GM21576 (cell line): ENCODE results near the gene PODXL.
"Not testable (repeated sequence)": the region's sequence is repeated elsewhere in the genome, so short reads cannot be mapped to it uniquely, and the experiment has no call there.

Source experiments
- ATAC-seq: cut with Tn5 transposase; IDR thresholded peaks from one replicate; pipeline ENCODE4 v1.9.1; 2021; ENCODE audit warnings: mild to moderate bottlenecking, moderate library complexity; ENCODE audit not compliant: unreplicated experiment

Gene PODXL

DNA sequence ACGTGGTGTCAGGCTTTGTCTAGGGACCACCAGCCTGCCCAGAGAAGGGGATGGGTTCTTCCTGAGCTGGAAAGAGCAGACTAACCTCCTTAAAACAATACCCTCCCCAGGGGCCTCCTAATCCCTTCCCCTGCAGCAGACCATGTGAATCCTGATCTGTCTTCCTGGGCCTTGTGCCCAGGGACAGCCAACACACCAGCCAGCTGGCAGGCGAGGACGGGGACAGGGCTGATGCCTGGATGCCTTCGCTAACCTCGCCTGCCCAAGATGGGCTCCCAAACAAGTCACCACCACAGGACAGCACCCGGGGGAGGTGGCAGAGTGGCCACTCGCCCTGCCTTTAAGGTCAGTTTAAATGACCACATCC, 17.6 kb downstream of the PODXL start:
- ATAC-seq: no peak

DNA sequence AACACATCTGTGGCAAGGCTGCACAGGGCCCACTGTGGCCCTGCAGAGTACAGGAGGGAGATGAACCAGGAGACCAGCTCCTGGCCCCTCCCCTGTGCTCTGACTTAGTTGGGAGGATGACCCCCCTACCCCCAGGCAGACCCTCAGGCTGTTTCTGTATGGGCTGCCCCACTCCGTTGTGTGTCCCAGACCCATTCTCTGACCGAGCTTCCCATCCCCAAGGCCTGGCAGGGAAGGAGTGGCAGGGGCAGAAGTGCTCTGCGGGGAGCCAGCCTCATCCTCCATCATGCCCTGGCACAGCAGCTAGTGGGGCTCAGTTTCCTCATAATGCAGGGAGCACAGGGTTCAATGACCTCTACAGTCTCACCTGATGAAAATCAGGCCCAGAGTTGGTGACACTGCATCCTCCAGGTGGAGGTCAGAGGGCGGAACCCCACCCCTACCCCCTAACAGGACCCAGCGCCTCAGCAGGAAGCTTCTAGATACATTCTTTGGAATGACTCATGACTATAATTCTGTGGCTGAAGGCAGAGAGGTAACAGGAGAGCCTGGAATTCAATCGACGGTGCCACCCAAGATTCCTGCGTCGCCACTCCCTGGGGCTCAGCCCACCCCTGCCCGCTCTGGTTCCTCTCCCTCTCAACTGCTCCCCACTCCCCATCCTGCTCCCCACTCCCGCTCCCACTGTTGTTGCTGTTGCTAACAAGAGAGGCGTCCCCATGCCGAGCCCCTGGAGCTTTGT, 18.2 kb downstream of the PODXL start:
- ATAC-seq: no peak

DNA sequence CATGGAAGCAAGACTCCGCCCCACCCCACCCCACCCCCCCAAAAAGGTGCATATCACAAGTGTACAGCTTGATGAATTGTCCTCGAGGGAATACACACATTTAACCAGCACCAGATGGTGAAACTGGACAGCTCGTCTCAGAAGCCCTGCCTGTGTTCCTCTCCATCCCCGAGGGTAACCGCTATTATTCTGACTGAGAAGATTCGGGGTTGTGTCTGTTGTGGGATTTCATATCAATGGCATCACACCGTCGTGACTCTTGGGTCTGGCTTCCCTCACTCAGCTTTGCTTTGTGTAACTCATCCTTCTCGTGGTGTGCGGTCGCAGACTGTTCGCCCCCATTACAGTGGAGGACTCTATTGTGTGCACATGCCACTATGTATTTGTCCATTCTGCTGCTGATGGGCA, 18.9 kb downstream of the PODXL start:
- no peak for ATAC-seq

DNA sequence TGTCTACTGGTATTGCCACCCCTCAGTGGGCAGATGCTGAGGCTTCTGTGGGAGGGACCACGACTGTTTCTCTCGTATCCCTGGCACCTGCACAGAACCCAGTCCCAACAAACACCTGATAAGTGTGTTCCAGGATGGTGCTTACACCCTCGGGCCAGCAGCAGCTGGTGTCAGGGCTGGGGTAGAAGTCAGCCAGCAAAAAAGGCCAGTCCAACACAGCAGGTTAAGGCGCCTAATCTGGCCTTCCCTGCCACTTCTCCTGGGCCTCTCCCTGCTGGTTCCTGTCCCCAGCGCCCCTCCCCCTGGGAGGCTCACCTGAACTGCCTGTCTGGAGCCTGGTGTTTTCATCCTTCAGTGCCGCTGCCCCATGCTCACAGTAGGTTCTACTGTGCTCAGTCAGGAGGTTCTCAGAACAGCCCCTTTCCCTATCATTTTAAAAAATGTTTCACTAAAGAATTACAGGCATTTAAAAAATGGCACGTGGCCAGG, 20.0 kb downstream of the PODXL start:
- no peak for ATAC-seq

DNA sequence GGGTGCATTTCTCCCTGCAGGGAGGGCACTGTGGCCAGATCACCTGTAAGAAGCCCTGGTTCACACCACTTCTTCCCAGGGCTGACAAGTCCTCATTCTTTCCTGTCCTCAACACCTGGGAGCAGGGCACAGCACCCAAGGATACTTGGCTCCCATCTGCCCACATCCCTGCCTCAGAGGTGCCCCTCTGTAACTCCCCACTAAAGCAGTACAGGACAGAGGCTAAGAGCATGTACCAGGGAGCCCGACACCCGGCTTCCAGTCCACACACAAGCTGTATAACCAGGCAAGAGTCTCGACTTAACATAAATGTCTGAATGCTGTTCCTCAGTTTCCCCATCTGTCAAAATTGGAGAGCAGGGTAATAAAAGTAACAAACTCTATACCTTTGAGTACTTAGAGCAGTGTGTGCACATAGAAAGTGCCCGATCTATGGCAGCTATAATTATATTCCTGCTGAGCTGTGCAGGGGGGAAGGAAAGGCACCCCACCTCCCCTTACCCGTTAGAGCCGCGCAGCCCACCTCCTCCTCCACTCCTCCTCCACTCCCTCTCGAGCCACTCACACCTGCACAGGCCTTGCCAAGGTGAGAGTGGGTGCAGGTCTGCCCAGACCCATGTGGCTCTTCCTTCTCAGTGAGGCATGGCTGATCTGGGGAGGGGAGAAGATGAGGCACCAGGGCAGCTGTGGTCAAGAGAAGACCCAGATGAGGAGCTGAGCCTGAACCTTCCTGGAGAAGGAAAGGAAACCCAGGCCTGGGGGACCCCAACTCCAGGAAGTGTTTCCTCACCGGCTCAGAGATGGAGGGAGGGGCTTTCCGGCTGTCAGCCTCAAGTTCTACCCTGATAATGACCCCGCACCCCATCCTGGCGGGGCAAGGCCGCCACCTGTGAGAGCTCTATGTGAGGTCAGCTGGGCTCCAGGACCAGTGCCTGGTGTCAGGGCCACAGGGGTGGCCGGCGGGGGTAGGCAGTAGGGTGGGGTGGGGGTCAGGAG, 22.6 kb downstream of the PODXL start:
- no peak for ATAC-seq

DNA sequence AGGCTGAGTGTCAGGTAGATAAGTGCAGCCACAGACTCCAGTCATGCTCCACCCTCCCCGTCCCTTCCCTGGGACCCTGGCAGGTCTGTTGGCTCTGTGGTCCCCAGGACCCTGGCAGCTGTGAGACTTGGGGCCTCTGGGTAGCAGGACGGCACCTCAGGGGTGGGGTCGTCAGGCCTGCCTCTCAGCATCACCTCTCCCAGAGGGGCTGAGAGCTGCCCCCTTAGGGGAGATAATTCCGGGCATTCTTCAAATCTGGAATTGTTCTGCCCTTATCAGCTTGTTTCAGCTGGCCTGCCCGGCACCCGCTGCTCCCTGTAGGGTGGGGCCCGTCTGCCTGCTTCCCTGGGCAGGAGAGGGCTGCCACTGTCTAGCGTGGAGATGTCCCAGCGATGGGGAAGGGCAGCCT, 23.3 kb downstream of the PODXL start:
- no peak for ATAC-seq

DNA sequence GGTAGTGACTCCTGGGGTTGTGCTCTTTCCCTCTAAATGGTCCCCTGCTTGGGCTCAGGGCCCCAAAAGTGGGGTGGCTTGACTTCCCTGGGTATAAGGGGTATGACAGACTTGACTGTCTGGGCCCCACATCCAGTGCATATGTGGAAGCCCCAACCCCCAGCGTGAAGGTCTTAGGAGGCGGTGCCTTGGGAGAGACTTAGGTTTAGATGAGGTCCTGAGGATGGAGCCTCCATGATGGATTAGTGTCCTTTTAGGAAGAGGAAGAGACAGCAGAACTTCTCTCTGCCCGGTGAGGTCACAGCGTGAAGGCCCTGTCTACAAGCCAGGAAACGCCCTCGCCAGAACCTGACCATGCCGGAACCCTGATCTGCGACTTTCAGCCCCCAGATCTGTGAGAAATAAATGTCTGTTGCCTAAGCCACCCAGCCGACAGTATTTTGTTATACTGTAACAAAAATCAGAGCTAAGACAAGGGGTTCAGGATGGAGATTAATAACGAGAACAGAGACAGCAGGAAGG, 23.8 kb downstream of the PODXL start:
- ATAC-seq: no peak

DNA sequence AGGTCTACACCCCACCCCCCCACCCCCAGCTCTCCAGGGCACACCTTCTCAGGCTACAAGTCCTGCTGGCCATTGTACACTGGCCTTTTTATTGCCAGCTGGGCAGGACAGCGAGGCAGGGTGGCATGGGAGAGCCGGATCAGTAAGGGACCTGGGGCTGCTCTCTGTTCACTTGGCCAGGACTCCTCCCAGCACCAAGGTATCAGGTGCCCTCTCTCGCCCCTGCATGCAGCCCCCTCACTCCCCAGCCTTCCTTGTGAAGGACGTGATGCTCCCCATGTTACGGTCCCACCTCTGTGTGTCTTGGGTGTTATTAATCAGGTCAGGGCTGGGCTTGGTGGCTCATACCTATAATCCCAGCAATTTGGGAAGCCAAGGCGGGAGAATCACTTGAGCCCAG, 26.3 kb downstream of the PODXL start:
- ATAC-seq: no peak

DNA sequence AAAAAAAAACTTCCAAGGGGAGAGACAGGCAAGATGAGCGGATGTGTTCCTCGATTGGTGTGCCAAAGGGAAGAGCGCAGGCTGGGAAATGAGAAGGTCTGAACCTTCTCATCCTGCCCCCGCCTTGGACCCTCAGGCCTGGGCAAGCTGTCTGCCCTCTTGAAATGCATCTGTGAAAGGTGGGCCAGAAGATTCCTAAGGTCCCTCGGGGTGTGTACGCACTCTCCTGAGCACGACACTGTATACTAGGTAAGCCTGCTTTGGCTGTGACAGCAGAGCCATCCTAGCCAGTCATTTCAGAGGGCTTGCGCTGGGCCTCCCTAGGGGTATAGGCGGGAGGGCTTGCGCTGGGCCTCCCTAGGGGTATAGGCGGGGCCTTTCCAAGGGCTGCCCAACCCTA, 26.8 kb downstream of the PODXL start:
- no peak for ATAC-seq

DNA sequence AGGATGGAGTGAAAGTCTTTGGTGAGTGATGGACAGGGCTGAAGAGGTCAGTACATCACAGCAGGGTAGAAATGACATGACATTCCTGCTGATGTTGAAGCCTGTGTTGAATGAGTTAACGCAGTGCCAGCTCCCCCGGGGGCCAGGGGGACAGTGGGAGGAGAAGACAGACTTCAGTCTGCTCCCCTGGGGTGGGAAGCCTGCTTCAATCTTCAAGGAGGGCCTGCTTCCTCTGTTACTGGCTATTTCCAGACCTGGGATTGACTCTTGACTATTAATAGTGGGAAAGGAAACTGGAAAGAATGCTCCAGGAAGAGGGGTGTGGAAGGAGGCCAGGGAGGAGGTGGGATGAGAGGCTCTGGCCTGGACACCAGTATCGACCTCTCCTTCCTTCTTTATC, 27.2 kb downstream of the PODXL start:
- ATAC-seq: no peak

DNA sequence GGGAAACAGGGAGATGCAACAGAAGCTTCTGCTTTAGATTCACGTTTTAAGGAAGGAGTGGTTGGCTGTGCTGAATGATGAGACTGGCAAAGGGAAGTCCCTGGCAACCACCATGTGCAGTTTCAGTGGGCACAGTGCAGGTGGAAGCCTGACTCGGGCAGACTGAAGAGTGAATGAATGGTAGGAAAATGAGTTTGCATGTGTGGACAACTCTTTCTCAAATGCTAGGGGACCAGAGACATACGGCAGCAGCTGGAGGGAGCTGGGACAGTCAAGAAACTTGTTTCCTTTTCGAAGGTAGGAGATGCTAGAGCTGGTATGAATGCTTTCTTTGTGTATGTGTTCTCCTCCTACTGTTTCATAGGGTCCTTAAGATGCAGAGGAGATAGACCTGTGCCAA, 29.0 kb downstream of the PODXL start:
- ATAC-seq: no peak

DNA sequence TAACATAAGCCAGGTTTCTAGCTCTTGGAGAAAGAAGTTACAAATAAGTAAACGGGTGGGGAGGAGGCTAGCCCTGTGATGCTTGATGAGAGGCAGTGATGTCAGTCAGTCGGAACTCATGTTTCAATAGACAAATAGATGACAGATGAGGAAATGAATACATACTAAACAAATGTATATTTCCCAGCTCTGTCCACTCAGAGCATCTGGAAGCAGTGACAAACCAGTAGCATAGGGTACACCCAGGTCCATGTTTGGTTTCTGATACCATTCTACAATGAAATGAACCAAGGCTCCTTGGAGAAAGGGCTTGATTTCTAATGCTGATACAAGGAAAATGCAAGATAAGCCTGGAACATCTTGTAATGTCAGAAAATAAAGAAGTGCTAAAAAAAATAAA, 30.6 kb downstream of the PODXL start:
- no peak for ATAC-seq

DNA sequence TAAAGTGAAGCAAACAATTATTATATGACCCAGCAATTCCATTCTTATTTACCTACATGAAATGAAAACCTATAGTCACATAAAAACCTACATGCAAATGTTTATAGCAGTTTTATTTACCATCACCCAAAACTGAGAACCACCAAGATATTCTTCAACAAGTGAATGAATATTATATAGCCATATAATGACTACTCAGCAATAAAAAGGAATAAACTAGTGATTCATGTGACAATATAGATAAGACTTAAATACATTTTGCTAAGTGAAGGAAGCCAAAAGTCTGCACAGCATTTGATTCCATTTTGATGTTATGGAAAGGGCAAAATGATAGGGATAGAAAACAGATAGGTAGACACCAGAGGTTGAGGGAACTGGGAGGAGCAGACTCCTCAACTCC, 31.7 kb downstream of the PODXL start:
- no peak for ATAC-seq

DNA sequence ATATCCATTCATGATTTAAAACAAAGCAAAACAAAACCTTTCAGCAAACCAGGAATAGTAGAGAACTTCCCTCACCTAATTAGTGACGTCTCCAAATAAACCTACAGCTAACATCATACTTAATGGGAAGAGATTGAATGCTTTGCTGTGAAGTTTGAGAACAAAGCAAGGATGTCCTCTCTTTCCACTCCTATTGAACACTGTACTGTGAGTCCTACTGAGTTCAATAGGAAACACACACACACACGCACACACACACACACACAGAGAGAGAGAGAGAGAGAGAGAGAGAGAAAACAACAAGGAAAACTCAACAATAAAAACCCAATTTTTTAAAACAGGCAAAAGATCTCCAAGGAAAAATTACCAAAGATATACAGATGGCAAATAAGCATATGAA, 32.3 kb downstream of the PODXL start:
- ATAC-seq: no peak

DNA sequence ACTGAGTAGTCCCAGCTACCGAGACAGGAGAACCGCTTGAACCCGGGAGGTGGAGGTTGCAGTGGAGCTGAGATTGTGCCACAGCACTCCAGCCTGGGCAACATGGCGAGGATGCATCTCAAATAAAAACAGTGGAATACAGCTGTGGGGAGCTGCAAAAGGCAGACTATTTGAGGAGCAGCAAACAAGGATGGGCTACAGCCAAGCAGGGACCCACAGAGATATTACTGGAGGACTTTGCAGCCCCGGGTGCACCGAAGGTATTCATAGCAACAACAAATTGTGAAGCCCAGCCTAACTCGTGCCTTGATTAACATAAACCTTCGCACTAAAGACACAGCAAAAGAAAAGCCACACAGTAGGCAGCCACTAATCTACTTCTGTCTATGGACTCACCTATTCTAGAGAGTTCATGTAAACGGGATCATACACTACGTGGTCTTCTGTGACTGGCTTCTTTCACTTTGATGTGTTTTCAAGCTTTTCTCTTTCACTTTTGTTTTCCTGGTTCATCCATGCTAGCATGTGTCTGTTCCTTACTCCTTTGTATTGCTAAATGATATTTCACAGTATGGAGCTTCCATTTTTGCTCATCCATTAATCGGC, 34.0 kb downstream of the PODXL start:
- no peak for ATAC-seq

DNA sequence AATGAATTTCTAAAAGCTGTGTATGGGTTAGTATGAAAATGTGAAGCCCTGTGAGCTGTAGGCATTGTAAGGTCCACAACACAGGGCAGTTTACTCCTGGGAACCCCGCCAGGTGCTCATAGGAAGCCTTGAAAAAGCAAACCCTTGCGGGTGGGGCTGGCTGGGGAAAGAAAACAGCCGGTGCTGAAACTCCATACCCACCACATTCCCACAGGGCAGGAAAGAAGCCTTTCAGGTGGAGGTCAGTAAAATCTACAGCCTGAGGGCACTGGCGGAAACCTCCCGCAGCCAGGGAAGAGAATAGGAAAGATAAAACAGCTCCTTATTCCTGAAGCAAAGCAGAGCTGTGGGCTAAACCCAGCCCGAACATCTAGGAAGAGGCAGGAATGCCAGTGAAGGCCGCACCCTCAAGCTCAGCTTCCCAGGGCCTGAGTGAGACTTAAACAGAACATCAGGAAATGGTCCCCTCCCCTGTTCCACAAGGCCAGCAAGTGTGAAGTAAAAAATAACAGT, 34.7 kb downstream of the PODXL start:
- no peak for ATAC-seq

DNA sequence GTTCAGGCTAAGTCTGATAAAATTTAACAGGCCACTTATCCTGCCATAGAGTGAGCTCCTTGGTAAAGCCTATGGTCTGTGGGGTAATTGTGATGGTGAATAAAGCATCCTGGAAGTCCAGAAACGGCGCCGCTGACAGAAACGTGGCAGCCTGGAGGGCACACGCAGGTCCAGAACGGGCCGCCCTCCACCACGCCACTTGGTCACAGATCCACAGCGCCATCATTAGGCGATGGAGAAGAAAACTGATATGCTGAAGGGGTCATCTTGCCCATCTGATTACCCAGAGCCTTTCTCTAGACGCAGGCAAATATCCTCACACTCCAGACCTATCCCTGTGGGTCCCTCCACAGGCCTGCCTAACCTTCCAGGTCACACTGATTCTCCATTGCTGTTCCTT, 37.8 kb downstream of the PODXL start:
- no peak for ATAC-seq

DNA sequence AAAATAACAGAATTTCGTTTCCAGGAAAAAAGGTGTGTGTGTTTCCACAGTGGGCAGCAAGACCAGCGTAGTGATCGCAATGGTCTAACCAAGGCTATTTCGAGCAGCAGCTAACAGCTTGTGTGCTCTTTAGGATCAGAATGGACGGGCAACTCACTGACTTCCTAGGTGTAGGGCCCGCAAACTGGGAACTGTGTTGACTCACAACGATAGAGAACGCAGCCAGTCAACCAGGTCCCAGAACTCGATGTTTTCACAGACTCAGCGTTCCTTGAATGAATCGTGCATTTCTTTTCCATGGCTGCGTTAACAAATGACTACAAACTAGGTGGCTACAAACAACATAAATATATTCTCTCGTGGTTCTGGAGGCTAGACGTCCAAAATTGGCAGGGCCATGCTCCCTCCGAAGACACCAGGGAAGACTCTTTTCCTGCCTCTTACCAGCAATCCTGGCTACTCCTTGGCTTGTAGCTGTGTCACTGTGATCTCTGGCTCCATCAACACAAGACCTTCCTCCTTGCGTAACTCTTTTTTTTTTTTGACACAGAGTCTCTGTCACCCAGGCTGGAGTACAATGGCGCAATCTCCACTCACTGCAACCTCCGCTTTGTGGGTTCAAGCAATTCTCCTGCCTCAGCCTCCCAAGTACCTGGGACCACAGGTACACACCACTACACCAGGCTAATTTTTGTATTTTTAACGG, 39.1 kb downstream of the PODXL start:
- ATAC-seq: no peak

DNA sequence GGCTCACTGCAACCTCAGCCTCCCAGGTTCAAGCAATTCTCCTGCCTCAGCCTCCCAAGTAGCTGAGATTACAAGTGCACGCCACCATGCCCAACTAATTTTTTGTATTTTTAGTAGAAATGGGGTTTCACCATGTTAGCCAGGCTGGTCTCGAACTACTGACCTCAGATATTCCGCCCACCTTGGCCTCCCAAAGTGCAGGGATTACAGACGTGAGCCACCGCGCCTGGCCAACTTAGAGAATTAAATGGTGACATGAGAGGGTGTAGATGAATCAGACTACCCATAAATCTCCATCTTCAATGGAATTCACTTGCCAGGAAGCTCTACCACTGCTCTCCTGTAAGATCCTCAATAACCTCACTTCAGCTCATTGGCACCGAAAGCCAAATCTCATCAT, 41.0 kb downstream of the PODXL start:
- ATAC-seq: not testable (repeated sequence)

DNA sequence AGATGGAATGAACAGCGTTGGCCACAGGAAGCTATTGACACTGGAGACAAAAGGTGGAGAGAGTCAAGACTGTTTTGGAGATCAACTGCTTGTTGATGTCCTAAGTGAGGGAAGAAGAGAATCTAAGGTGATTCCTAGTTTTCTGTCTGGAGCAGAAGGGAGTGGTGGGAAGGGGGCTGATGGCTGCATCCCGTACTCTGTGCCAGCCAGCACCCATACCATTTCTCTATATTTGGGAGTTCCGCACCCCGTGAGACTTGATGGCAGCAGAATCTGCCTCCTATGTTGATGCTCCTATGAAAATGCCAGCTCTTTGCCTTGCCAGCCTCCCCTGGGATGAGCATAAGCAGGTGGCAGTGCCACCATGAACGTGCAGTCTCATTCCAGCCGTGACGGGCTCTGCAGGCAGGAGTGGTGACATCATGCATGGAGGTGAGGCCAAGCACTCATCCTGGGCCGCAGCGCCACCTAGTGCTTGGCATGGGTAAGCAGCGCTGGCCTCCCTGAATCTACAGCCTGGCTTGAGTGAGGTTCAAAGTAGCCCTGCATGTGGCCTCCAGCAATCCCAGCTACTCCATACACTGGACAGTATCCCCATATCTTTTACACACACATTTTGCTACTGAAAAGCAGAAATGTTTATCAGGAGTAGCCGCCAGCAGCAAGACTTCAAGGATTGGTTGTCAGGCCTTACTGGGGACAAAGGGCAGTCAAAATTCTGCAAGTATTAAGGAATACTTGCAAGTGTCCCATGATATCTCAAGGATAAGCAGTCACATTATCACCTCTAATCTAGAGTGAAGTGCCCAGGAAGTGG, 43.0 kb downstream of the PODXL start:
- peak; percentile 90 for ATAC-seq
